Neural progenitor cell (in vitro differentiated cells): ENCODE data around the gene XRCC1.

Experiments used
- CTCF ChIP-seq: fragments of 200-600 bp; sonication (generic); IDR thresholded peaks from 2 replicates; pipeline ENCODE4 v1.5.1; 2017; ENCODE audit warnings: antibody characterized with exemption, mild to moderate bottlenecking
- EZH2 ChIP-seq: fragments of 200-600 bp; sonication (generic); IDR thresholded peaks from 2 replicates; pipeline ENCODE4 v1.6.1; 2017; ENCODE audit warnings: antibody characterized with exemption, mild to moderate bottlenecking, moderate library complexity

DNA sequence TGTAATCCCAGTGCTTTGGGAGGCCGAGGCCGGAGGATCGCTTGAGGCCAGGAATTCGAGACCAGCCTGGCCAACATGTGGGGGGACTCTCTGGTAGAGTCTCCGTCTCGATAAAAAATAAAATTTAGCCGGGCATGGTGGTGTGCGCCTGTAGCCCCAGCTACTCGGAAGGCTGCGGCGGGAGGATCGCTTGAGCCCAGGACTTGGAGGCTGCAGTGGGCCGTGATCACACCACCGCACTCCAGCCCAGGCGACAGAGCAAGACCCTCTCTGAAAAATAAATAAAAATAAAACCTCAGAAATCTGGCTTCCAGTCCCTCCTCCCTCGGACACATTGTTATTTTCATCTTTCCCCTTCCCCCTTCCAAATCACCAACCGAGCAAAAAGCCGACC, 20.3 kb upstream of the XRCC1 start:
- TF ChIP-seq CTCF (no peak), EZH2 (no peak)
